ENCODE measurements around the gene ROBO3.

ROBO3 gene

DNA sequence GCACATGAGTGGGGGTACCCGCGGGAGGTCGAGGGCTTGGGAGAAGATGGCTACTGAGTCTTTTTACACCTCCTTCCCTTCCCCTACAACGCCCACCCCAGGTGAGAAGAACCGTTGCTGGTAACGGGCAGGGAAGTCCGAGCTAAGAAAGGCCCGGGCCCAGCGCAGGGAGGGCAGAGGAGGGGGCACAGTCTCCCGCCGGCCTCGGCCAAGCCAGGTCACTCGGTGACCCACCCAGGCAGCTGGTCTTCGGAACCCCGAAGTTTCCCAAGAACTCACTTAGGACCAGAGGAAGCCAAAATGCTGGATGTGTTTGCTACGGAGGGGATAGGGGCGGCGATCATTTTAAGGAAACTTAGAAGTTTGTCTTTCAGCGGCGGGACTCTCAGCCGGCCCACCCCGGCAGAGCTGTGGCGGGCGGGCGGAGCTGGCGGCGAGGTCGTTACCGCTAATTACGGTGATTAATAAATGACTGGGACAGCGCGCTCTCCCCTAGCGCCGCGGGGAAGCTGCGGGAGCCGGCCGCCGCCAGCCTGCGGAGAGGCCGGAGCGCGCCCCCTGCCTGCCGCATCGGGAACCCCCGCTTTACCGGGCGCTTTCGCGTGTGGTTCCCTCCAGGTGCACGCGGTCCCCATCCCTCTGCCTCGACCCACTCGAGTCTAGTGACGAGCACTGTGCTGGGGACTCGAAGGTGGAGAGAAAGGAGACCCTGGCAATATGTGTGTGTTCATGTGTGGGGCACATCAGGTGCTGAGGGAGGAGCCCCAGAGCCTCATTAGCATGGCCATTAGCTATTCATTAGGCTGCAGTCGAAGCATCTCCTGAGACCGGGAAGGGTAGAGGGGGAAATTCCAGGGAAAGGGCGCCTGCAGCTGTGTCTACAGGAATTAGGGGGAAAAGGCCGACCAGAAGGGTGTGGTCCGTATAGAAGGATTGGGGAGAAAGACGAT is 945 bp downstream of the ROBO3 start:
- no peak for ATAC-seq (ENCODE audit: insufficient read depth, low read depth)
- H2AFZ ChIP-seq (ENCODE audit: low read depth, low read length): no peak overlapping the region

DNA sequence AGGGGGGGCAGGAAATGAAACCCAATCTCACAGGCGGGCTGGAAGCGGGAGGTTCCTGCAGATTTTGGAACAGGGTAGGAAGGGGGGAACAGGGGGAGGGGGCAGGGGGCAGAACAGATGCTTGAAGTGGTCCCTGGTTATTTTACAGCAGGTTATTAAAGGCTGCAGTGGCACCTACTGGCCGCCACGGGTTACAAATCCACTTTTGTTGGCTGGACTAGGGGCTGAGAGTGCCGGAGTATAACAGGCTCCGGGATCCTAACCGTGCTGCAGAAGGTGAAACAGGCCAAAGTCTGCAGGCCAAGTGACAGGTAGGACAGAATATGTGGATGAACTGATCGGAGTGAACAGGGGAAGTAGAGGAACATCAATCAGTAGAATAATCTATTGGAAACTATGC is 2.5 kb downstream of the ROBO3 start:
- DNase-seq: no peak
- TF ChIP-seq EZH2 (IDR thresholded peaks at IDR 0.05; ENCODE audit: borderline replicate concordance, low read depth, low read length, severe bottlenecking): no peak
- TF ChIP-seq, protein P1, sequence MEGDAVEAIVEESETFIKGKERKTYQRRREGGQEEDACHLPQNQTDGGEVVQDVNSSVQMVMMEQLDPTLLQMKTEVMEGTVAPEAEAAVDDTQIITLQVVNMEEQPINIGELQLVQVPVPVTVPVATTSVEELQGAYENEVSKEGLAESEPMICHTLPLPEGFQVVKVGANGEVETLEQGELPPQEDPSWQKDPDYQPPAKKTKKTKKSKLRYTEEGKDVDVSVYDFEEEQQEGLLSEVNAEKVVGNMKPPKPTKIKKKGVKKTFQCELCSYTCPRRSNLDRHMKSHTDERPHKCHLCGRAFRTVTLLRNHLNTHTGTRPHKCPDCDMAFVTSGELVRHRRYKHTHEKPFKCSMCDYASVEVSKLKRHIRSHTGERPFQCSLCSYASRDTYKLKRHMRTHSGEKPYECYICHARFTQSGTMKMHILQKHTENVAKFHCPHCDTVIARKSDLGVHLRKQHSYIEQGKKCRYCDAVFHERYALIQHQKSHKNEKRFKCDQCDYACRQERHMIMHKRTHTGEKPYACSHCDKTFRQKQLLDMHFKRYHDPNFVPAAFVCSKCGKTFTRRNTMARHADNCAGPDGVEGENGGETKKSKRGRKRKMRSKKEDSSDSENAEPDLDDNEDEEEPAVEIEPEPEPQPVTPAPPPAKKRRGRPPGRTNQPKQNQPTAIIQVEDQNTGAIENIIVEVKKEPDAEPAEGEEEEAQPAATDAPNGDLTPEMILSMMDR (IDR thresholded peaks at IDR 0.05; ENCODE audit: borderline replicate concordance, extremely low read depth, low read length, poor library complexity, severe bottlenecking): peak; percentile 23
- Histone ChIP-seq H3K4me1 (ENCODE audit: insufficient read depth, low read length) (no peaks in the 10 kb centered on the region), H3K27me3 (ENCODE audit: insufficient read depth, low read length, poor library complexity) (no peaks in the 10 kb centered on the region), H4K20me1 (ENCODE audit: insufficient read depth, low read length) (no peaks in the 10 kb centered on the region), H3K27ac (ENCODE audit: low read length) (no peak overlapping the region), H3K36me3 (ENCODE audit: insufficient read depth, low read length) (no peaks in the 10 kb centered on the region), H2AFZ (ENCODE audit: low read depth, low read length) (no peak overlapping the region), H3K79me2 (ENCODE audit: insufficient read depth, low read length) (no peaks in the 10 kb centered on the region), H3K4me2 (ENCODE audit: insufficient read depth, low read length) (no peak overlapping the region), H3K9me3 (ENCODE audit: insufficient read depth, low read length, severe bottlenecking) (no peaks in the 10 kb centered on the region), H3K4me3 (ENCODE audit: low read depth in 1 of 2, low read length in 2 of 2) (no peak overlapping the region), H3K9ac (ENCODE audit: low read depth, low read length) (no peak overlapping the region)
- no peak for ATAC-seq (ENCODE audit: insufficient read depth, low read depth)

More for the DNA sequence above, 945 bp downstream of the ROBO3 start:
- Histone ChIP-seq H3K9ac (ENCODE audit: low read depth, low read length) (no peak overlapping the region), H3K4me1 (ENCODE audit: insufficient read depth, low read length) (no peaks in the 10 kb centered on the region), H3K4me3 (ENCODE audit: low read depth in 1 of 2, low read length in 2 of 2) (no peak overlapping the region), H3K4me2 (ENCODE audit: insufficient read depth, low read length) (no peak overlapping the region), H3K27me3 (ENCODE audit: insufficient read depth, low read length, poor library complexity) (no peaks in the 10 kb centered on the region), H4K20me1 (ENCODE audit: insufficient read depth, low read length) (no peaks in the 10 kb centered on the region), H3K79me2 (ENCODE audit: insufficient read depth, low read length) (no peaks in the 10 kb centered on the region), H3K27ac (ENCODE audit: low read length) (no peak overlapping the region), H3K9me3 (ENCODE audit: insufficient read depth, low read length, severe bottlenecking) (no peaks in the 10 kb centered on the region), H3K36me3 (ENCODE audit: insufficient read depth, low read length) (no peaks in the 10 kb centered on the region)
- no peak for DNase-seq
- TF ChIP-seq, protein P1 (IDR thresholded peaks at IDR 0.05; ENCODE audit: borderline replicate concordance, extremely low read depth, low read length, poor library complexity, severe bottlenecking): no peak
- TF ChIP-seq EZH2 (IDR thresholded peaks at IDR 0.05; ENCODE audit: borderline replicate concordance, low read depth, low read length, severe bottlenecking): no peak

DNA sequence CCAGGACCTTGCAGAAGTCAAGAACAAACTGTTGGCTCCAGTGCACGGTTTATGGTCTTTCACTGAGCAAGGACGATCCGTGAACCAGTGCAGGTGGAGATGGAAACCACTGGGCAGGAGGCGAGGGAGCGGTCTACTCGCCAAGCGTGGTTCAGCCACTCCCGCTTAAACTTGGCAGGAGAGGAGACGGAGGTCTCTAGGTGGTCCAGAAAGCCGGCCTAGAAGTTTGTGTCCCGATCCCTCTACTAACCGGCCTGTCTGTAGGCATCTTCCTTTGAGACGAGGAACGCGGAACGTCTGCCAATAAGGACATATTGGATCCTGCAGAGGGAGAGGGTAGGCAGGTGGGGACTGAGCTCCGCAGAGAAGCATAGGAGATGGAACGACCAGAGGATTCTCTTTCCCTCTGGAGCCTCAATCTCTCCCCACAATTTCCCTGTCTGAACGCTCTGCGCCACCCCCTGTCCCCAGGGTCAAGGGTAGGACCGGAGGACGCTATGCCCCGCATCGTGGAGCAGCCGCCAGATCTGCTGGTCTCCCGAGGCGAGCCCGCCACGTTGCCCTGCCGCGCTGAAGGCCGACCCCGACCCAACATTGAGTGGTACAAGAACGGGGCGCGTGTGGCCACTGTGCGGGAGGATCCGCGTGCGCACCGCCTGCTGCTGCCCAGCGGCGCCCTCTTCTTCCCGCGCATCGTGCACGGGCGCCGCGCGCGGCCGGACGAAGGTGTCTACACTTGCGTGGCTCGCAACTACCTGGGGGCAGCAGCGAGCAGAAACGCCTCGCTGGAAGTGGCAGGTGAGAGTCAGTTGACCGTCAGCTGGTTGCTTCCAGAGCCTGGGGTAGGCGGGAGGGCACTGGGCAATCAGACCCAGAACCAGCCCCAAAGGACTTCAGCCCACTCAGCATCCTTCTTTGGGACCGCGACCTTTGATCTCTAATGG is 3.4 kb downstream of the ROBO3 start:
- ATAC-seq (ENCODE audit: insufficient read depth, low read depth) (no peak), DNase-seq (no peak)
- Histone ChIP-seq H3K36me3 (ENCODE audit: insufficient read depth, low read length) (no peaks in the 10 kb centered on the region), H3K4me1 (ENCODE audit: insufficient read depth, low read length) (no peaks in the 10 kb centered on the region), H2AFZ (ENCODE audit: low read depth, low read length) (no peak overlapping the region), H4K20me1 (ENCODE audit: insufficient read depth, low read length) (no peaks in the 10 kb centered on the region), H3K9ac (ENCODE audit: low read depth, low read length) (no peak overlapping the region), H3K9me3 (ENCODE audit: insufficient read depth, low read length, severe bottlenecking) (no peaks in the 10 kb centered on the region), H3K4me2 (ENCODE audit: insufficient read depth, low read length) (no peak overlapping the region), H3K27me3 (ENCODE audit: insufficient read depth, low read length, poor library complexity) (no peaks in the 10 kb centered on the region), H3K79me2 (ENCODE audit: insufficient read depth, low read length) (no peaks in the 10 kb centered on the region), H3K27ac (ENCODE audit: low read length) (no peak overlapping the region), H3K4me3 (ENCODE audit: low read depth in 1 of 2, low read length in 2 of 2) (no peak overlapping the region)
- TF ChIP-seq EZH2 (IDR thresholded peaks at IDR 0.05; ENCODE audit: borderline replicate concordance, low read depth, low read length, severe bottlenecking): no peak
- TF ChIP-seq, protein P1 (IDR thresholded peaks at IDR 0.05; ENCODE audit: borderline replicate concordance, extremely low read depth, low read length, poor library complexity, severe bottlenecking): no peak

Data from DND-41 (cell line).